ENCODE measurements around the gene TFE3. TPM values are rescaled to one million over a fixed set of nuclear protein-coding genes. Genes with fewer than 3 reads are reported as not detected.

Gene TFE3
- total and polyA plus RNA-seq, 10 of the 15 experiments (the other 5 are each of a cell fraction or from before 2014, with no cell fraction given) = 3.5 to 20.4 (median 11.6) TPM

- no peaks in the 10 kb centered on the region; the same call in 1 of the 2 replicates for H3K4me1 ChIP-seq (ENCODE audit: control insufficient read depth, insufficient read depth, low read length)
- H3K27ac ChIP-seq (ENCODE audit: control insufficient read depth, insufficient read depth) = no peak overlapping the region
- H3K27me3 ChIP-seq (replicated peaks in 1 of 2; ENCODE audit: control insufficient read depth in 2 of 2, insufficient read depth in 2 of 2, low read length in 1 of 2) = no peaks in the 10 kb centered on the region
- RAD21 ChIA-PET (ENCODE audit: unreplicated experiment) = no interaction called here
- H3K9me3 ChIP-seq (replicated peaks; ENCODE audit: control insufficient read depth, insufficient read depth, low read length) = no peaks in the 10 kb centered on the region
- no peaks in the 10 kb centered on the region for H3K79me2 ChIP-seq (ENCODE audit: control insufficient read depth, insufficient read depth, low read length)
- H3K4me2 ChIP-seq (ENCODE audit: control insufficient read depth, insufficient read depth) = no peak overlapping the region
- in situ Hi-C loops (cut with MboI) = no loop called here
- SMC1A ChIA-PET (ENCODE audit: uncharacterized antibody, unreplicated experiment) = no interaction called here
- H2AFZ ChIP-seq (ENCODE audit: control insufficient read depth, low read depth, low read length) = no peak overlapping the region
- DNase-seq (ENCODE audit: low read depth, low spot score) (no peak), FAIRE-seq (no peak), ATAC-seq (no peak)
- no peaks in the 10 kb centered on the region for H4K20me1 ChIP-seq (ENCODE audit: control insufficient read depth, insufficient read depth)
- no peak overlapping the region for H3K4me3 ChIP-seq
- WGBS (ENCODE audit: insufficient coverage, insufficient replicate concordance, low lambda C conversion rate, missing lambda C conversion rate) = 19% methylated on average over 2 of the region's 2 CpGs
- H3K9ac ChIP-seq (ENCODE audit: control insufficient read depth, insufficient read depth, low read length) = no peak overlapping the region
- intact Hi-C loops (cut with micrococcal nuclease; ENCODE audit: unreplicated experiment) = no loop called here
- TF ChIP-seq CREM (IDR thresholded peaks at IDR 0.05; ENCODE audit: low read depth) (no peak), EED (IDR thresholded peaks at IDR 0.05; ENCODE audit: low read depth) (no peak), RUNX3 (IDR thresholded peaks at IDR 0.05; ENCODE audit: low read length) (peak; percentile 58; the same call in 1 of the 2 replicates), PKNOX1 (IDR thresholded peaks at IDR 0.05) (no peak), CREB1 (IDR thresholded peaks at IDR 0.05; ENCODE audit: low read depth) (no peak), NFYA (IDR thresholded peaks at IDR 0.05; ENCODE audit: borderline replicate concordance, low read depth, low read length) (no peak), ETV6 (conservative IDR thresholded peaks at IDR 0.05 in 1 of 2, IDR thresholded peaks at IDR 0.05 in 1 of 2; ENCODE audit: borderline replicate concordance in 1 of 2, low read depth in 1 of 2) (no peak), WRNIP1 (IDR thresholded peaks at IDR 0.05; ENCODE audit: borderline replicate concordance, low read depth, low read length) (no peak), JUNB (IDR thresholded peaks at IDR 0.05) (peak; percentile 34; the same call in 1 of the 2 replicates), ZNF207 (IDR thresholded peaks at IDR 0.05; ENCODE audit: borderline replicate concordance) (no peak), SUZ12 (IDR thresholded peaks at IDR 0.05; ENCODE audit: unreplicated experiment) (no peak)
- BruUV-seq (replicated peaks) = no TSS peak
- CTCF ChIA-PET = no interaction called here
- POLR2A ChIA-PET = interaction anchor here (0.6 kb wide), 2 partner anchors 23 to 67 kb away, joined by 3 read pairs; no protein-coding TSS in a partner anchor
- H3K36me3 ChIP-seq (ENCODE audit: control insufficient read depth in 2 of 2, insufficient read depth in 2 of 2, low read length in 1 of 2) = no peaks in the 10 kb centered on the region
These were observed 24.1 kb downstream of the TFE3 start for GRCh38 chrX:49019050-49019449.

Measured in GM12878 (cell line).